Measurements from ENCODE around the gene CCDC7.
"Not testable (repeated sequence)": the region's sequence is repeated elsewhere in the genome, so short reads cannot be mapped to it uniquely, and the experiment has no call there.

CCDC7 gene

GRCh38 chr10:32540691-32541470 lies 94.9 kb downstream of the CCDC7 start:
- Histone ChIP-seq H3K4me3 (ENCODE audit: low read length, poor library complexity, severe bottlenecking) (no peak overlapping the region), H3K79me2 (ENCODE audit: insufficient read depth, low read length) (no peaks in the 10 kb centered on the region), H3K4me1 (ENCODE audit: insufficient read depth, low read length, poor library complexity, severe bottlenecking) (no peaks in the 10 kb centered on the region), H3K4me2 (ENCODE audit: low read depth, low read length, poor library complexity, severe bottlenecking) (no peak overlapping the region), H2AFZ (ENCODE audit: low read length) (no peak overlapping the region), H3K27me3 (ENCODE audit: insufficient read depth, low read length, poor library complexity, severe bottlenecking) (no peaks in the 10 kb centered on the region), H4K20me1 (ENCODE audit: insufficient read depth, low read length, poor library complexity, severe bottlenecking) (no peaks in the 10 kb centered on the region), H3K9me2 (replicated peaks; ENCODE audit: low read depth, low read length) (no peaks in the 10 kb centered on the region), H3K9ac (ENCODE audit: low read depth, low read length, poor library complexity, severe bottlenecking) (no peak overlapping the region), H3K36me3 (ENCODE audit: insufficient read depth, low read length) (no peaks in the 10 kb centered on the region), H3K9me3 (ENCODE audit: insufficient read depth, low read depth, low read length) (no peaks in the 10 kb centered on the region), H3F3A (ENCODE audit: low read depth) (no peaks in the 10 kb centered on the region)
- TF ChIP-seq, protein P1, sequence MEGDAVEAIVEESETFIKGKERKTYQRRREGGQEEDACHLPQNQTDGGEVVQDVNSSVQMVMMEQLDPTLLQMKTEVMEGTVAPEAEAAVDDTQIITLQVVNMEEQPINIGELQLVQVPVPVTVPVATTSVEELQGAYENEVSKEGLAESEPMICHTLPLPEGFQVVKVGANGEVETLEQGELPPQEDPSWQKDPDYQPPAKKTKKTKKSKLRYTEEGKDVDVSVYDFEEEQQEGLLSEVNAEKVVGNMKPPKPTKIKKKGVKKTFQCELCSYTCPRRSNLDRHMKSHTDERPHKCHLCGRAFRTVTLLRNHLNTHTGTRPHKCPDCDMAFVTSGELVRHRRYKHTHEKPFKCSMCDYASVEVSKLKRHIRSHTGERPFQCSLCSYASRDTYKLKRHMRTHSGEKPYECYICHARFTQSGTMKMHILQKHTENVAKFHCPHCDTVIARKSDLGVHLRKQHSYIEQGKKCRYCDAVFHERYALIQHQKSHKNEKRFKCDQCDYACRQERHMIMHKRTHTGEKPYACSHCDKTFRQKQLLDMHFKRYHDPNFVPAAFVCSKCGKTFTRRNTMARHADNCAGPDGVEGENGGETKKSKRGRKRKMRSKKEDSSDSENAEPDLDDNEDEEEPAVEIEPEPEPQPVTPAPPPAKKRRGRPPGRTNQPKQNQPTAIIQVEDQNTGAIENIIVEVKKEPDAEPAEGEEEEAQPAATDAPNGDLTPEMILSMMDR (conservative IDR thresholded peaks at IDR 0.05; ENCODE audit: low read length): no peak
- TF ChIP-seq EZH2phosphoT487 (IDR thresholded peaks at IDR 0.05; ENCODE audit: borderline replicate concordance): no peak

DNA sequence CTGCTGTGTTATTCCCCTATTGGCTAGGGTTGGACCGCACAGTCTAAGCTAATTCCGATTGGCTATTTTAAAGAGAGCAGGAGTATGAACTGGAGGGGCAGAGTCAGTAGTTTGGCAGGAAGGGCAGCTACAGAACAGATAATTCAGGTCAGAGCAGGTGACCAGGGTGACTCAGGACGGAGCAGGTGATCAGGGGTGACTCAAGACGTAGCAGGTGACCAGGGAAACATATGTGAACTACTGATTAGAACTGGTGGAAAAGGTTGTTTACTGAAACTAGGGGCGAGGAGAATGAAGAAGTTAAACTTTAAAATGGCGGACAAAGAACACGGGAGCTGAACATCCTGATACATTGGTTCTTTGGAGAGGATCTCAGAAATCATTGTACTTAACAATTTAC lies 102.3 kb downstream of the CCDC7 start:
- Histone ChIP-seq H2AFZ (ENCODE audit: low read length) (no peak overlapping the region), H3K4me3 (ENCODE audit: low read length, poor library complexity, severe bottlenecking) (no peak overlapping the region), H3K27me3 (ENCODE audit: insufficient read depth, low read length, poor library complexity, severe bottlenecking) (no peaks in the 10 kb centered on the region), H3K4me2 (ENCODE audit: low read depth, low read length, poor library complexity, severe bottlenecking) (no peak overlapping the region), H3F3A (ENCODE audit: low read depth) (no peaks in the 10 kb centered on the region), H3K79me2 (ENCODE audit: insufficient read depth, low read length) (no peaks in the 10 kb centered on the region), H4K20me1 (ENCODE audit: insufficient read depth, low read length, poor library complexity, severe bottlenecking) (no peaks in the 10 kb centered on the region), H3K4me1 (ENCODE audit: insufficient read depth, low read length, poor library complexity, severe bottlenecking) (no peaks in the 10 kb centered on the region), H3K9me2 (replicated peaks; ENCODE audit: low read depth, low read length) (no peaks in the 10 kb centered on the region), H3K36me3 (ENCODE audit: insufficient read depth, low read length) (no peaks in the 10 kb centered on the region), H3K9ac (ENCODE audit: low read depth, low read length, poor library complexity, severe bottlenecking) (no peak overlapping the region), H3K9me3 (ENCODE audit: insufficient read depth, low read depth, low read length) (no peaks in the 10 kb centered on the region)
- TF ChIP-seq EZH2phosphoT487 (IDR thresholded peaks at IDR 0.05; ENCODE audit: borderline replicate concordance): no peak
- TF ChIP-seq, protein P1 (conservative IDR thresholded peaks at IDR 0.05; ENCODE audit: low read length): no peak

GRCh38 chr10:32556783-32557395 lies 110.9 kb downstream of the CCDC7 start:
- H3K9me3 ChIP-seq (ENCODE audit: insufficient read depth, low read depth, low read length): no peaks in the 10 kb centered on the region
- H3K4me1 ChIP-seq (ENCODE audit: insufficient read depth, low read length, poor library complexity, severe bottlenecking): peaks cover 11% of the 10 kb centered on the region
- H3K9me2 ChIP-seq (replicated peaks; ENCODE audit: low read depth, low read length): no peaks in the 10 kb centered on the region
- no peaks in the 10 kb centered on the region for H3F3A ChIP-seq (ENCODE audit: low read depth)
- H4K20me1 ChIP-seq (ENCODE audit: insufficient read depth, low read length, poor library complexity, severe bottlenecking): no peaks in the 10 kb centered on the region
- no peaks in the 10 kb centered on the region for H3K79me2 ChIP-seq (ENCODE audit: insufficient read depth, low read length)
- TF ChIP-seq EZH2phosphoT487 (IDR thresholded peaks at IDR 0.05; ENCODE audit: borderline replicate concordance): no peak
- TF ChIP-seq, protein P1 (conservative IDR thresholded peaks at IDR 0.05; ENCODE audit: low read length): no peak
- H2AFZ ChIP-seq (ENCODE audit: low read length): 0 out of 2 replicates have a peak overlapping the region, but pooled peaks have one; percentile 17
- no peak overlapping the region for H3K4me2 ChIP-seq (ENCODE audit: low read depth, low read length, poor library complexity, severe bottlenecking)
- H3K36me3 ChIP-seq (ENCODE audit: insufficient read depth, low read length): no peaks in the 10 kb centered on the region
- no peak overlapping the region for H3K9ac ChIP-seq (ENCODE audit: low read depth, low read length, poor library complexity, severe bottlenecking)
- no peaks in the 10 kb centered on the region for H3K27me3 ChIP-seq (ENCODE audit: insufficient read depth, low read length, poor library complexity, severe bottlenecking)
- H3K4me3 ChIP-seq (ENCODE audit: low read length, poor library complexity, severe bottlenecking): no peak overlapping the region

DNA sequence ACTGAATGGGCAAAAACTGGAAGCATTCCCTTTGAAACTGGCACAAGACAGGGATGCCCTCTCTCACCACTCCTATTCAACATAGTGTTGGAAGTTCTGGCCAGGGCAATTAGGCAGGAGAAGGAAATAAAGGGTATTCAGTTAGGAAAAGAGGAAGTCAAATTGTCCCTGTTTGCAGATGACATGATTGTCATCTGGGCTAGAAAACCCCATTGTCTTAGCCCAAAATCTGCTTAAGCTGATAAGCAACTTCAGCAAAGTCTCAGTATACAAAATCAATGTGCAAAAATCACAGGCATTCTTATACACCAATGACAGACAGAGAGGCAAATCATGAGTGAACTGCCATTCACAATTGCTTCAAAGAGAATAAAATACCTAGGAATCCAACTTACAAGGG lies 116.8 kb downstream of the CCDC7 start:
- not testable (repeated sequence) for H3K4me2 ChIP-seq (ENCODE audit: low read depth, low read length, poor library complexity, severe bottlenecking); H3K9ac ChIP-seq (ENCODE audit: low read depth, low read length, poor library complexity, severe bottlenecking); H3K9me3 ChIP-seq (ENCODE audit: insufficient read depth, low read depth, low read length); H3K9me2 ChIP-seq (replicated peaks; ENCODE audit: low read depth, low read length); H3K36me3 ChIP-seq (ENCODE audit: insufficient read depth, low read length); H3K79me2 ChIP-seq (ENCODE audit: insufficient read depth, low read length); H4K20me1 ChIP-seq (ENCODE audit: insufficient read depth, low read length, poor library complexity, severe bottlenecking); H3F3A ChIP-seq (ENCODE audit: low read depth); H2AFZ ChIP-seq (ENCODE audit: low read length); H3K4me3 ChIP-seq (ENCODE audit: low read length, poor library complexity, severe bottlenecking); H3K27me3 ChIP-seq (ENCODE audit: insufficient read depth, low read length, poor library complexity, severe bottlenecking); H3K4me1 ChIP-seq (ENCODE audit: insufficient read depth, low read length, poor library complexity, severe bottlenecking)
